ENCODE results near the gene SKI.

The SKI gene

GRCh38 chr1:2347896-2348295 lies 119.8 kb downstream of the SKI start:
- CTCF ChIA-PET: no interaction called here
- TF ChIP-seq SUZ12 (IDR thresholded peaks at IDR 0.05) (no peak), ELF4 (IDR thresholded peaks at IDR 0.05) (no peak), SP1 (IDR thresholded peaks at IDR 0.05) (no peak), HDGF (IDR thresholded peaks at IDR 0.05; ENCODE audit: borderline replicate concordance) (no peak), TARDBP (IDR thresholded peaks at IDR 0.05) (no peak), CTBP1 (IDR thresholded peaks at IDR 0.05; ENCODE audit: borderline replicate concordance) (no peak)
- DNase-seq (ENCODE audit: extremely low spot score): no peak
- POLR2A ChIA-PET: no interaction called here

GRCh38 chr1:2348346-2349325 lies 120.5 kb downstream of the SKI start:
- CTCF ChIA-PET: no interaction called here
- no peak for DNase-seq (ENCODE audit: extremely low spot score)
- POLR2A ChIA-PET: no interaction called here
- TF ChIP-seq L3MBTL2 (conservative IDR thresholded peaks at IDR 0.05): no peak
- no peak for TF ChIP-seq SUZ12 (IDR thresholded peaks at IDR 0.05)
- no peak for TF ChIP-seq LEF1 (IDR thresholded peaks at IDR 0.05; ENCODE audit: borderline replicate concordance)
- no peak for TF ChIP-seq NFRKB (IDR thresholded peaks at IDR 0.05)
- no peak for TF ChIP-seq CTBP1 (IDR thresholded peaks at IDR 0.05; ENCODE audit: borderline replicate concordance)
- TF ChIP-seq HDGF (IDR thresholded peaks at IDR 0.05; ENCODE audit: borderline replicate concordance): no peak

GRCh38 chr1:2349806-2350205 lies 121.7 kb downstream of the SKI start:
- POLR2A ChIA-PET: no interaction called here

GRCh38 chr1:2350501-2350900 lies 122.4 kb downstream of the SKI start:
- DNase-seq (ENCODE audit: extremely low spot score): no peak
- ChIA-PET POLR2A (no interaction called here), CTCF (no interaction called here)
- TF ChIP-seq FOXK2 (IDR thresholded peaks at IDR 0.05) (no peak), PKNOX1 (IDR thresholded peaks at IDR 0.05) (no peak), TARDBP (IDR thresholded peaks at IDR 0.05) (no peak), ARNT (IDR thresholded peaks at IDR 0.05) (no peak), SP1 (IDR thresholded peaks at IDR 0.05) (no peak), HDGF (IDR thresholded peaks at IDR 0.05; ENCODE audit: borderline replicate concordance) (no peak), FOXA1 (IDR thresholded peaks at IDR 0.05) (no peak), BHLHE40 (IDR thresholded peaks at IDR 0.05; ENCODE audit: borderline replicate concordance) (no peak), FOXM1 (IDR thresholded peaks at IDR 0.05; ENCODE audit: borderline replicate concordance) (no peak), SUZ12 (IDR thresholded peaks at IDR 0.05) (no peak), CTBP1 (IDR thresholded peaks at IDR 0.05; ENCODE audit: borderline replicate concordance) (no peak), NFRKB (IDR thresholded peaks at IDR 0.05) (no peak)

More at GRCh38 chr1:2349806-2350205, 121.7 kb downstream of the SKI start:
- TF ChIP-seq L3MBTL2 (conservative IDR thresholded peaks at IDR 0.05) (no peak), ELF4 (IDR thresholded peaks at IDR 0.05) (no peak), FOXM1 (IDR thresholded peaks at IDR 0.05; ENCODE audit: borderline replicate concordance) (no peak), HDGF (IDR thresholded peaks at IDR 0.05; ENCODE audit: borderline replicate concordance) (no peak), PKNOX1 (IDR thresholded peaks at IDR 0.05) (no peak), SP1 (IDR thresholded peaks at IDR 0.05) (no peak), NFRKB (IDR thresholded peaks at IDR 0.05) (no peak), FOXA1 (IDR thresholded peaks at IDR 0.05) (no peak), CTBP1 (IDR thresholded peaks at IDR 0.05; ENCODE audit: borderline replicate concordance) (no peak)
- DNase-seq (ENCODE audit: extremely low spot score): no peak
- CTCF ChIA-PET: no interaction called here

GRCh38 chr1:2350911-2351655 lies 123.0 kb downstream of the SKI start:
- CTCF ChIA-PET: no interaction called here
- POLR2A ChIA-PET: no interaction called here
- no peak for DNase-seq (ENCODE audit: extremely low spot score)
- TF ChIP-seq ELF4 (IDR thresholded peaks at IDR 0.05): no peak
- TF ChIP-seq CTBP1 (IDR thresholded peaks at IDR 0.05; ENCODE audit: borderline replicate concordance): no peak
- no peak for TF ChIP-seq ARNT (IDR thresholded peaks at IDR 0.05)
- TF ChIP-seq HDGF (IDR thresholded peaks at IDR 0.05; ENCODE audit: borderline replicate concordance): no peak
- TF ChIP-seq L3MBTL2 (conservative IDR thresholded peaks at IDR 0.05): no peak

GRCh38 chr1:2351723-2352122 lies 123.6 kb downstream of the SKI start:
- ChIA-PET POLR2A (no interaction called here), CTCF (no interaction called here)
- no peak for TF ChIP-seq LEF1 (IDR thresholded peaks at IDR 0.05; ENCODE audit: borderline replicate concordance)
- no peak for TF ChIP-seq SUZ12 (IDR thresholded peaks at IDR 0.05)
- TF ChIP-seq FOXA1 (IDR thresholded peaks at IDR 0.05): no peak
- DNase-seq (ENCODE audit: extremely low spot score): no peak

- TF ChIP-seq LEF1 (IDR thresholded peaks at IDR 0.05; ENCODE audit: borderline replicate concordance): no peak
- no peak for TF ChIP-seq ARNT (IDR thresholded peaks at IDR 0.05)
- TF ChIP-seq ZNF384 (IDR thresholded peaks at IDR 0.05): no peak
- no peak for TF ChIP-seq PKNOX1 (IDR thresholded peaks at IDR 0.05)
- no peak for TF ChIP-seq ELF4 (IDR thresholded peaks at IDR 0.05)
- TF ChIP-seq BHLHE40 (IDR thresholded peaks at IDR 0.05; ENCODE audit: borderline replicate concordance): no peak
- no peak for TF ChIP-seq L3MBTL2 (conservative IDR thresholded peaks at IDR 0.05)
- TF ChIP-seq NFRKB (IDR thresholded peaks at IDR 0.05): no peak
- POLR2A ChIA-PET: no interaction called here
These were observed 124.3 kb downstream of the SKI start for GRCh38 chr1:2352341-2352896.

More at GRCh38 chr1:2352341-2352896, 124.3 kb downstream of the SKI start:
- no peak for DNase-seq (ENCODE audit: extremely low spot score)
- CTCF ChIA-PET: interaction anchor here (0.8 kb wide), 1 partner anchor 178 kb away, joined by 3 read pairs; no protein-coding TSS in a partner anchor
